GM19351 (cell line): ENCODE results near the gene CETN1.

Source experiments
- ATAC-seq: cut with Tn5 transposase; IDR thresholded peaks from one replicate; pipeline ENCODE4 v1.9.1; 2021; ENCODE audit warnings: mild to moderate bottlenecking, moderate library complexity; ENCODE audit not compliant: unreplicated experiment

The CETN1 gene

GRCh38 chr18:580154-580553, at the start of gene CETN1:
TSS of gene CETN1 (plus strand) at chr18:580380. CDS start at chr18:580409, 29 bp downstream.
- ATAC-seq = no peak

- no peak for ATAC-seq
These were observed 48.2 kb upstream of the CETN1 start for GRCh38 chr18:532018-532417.

GRCh38 chr18:532632-533031, 47.5 kb upstream of the CETN1 start:
- no peak for ATAC-seq

GRCh38 chr18:533995-534601, 46.1 kb upstream of the CETN1 start:
- ATAC-seq = no peak

GRCh38 chr18:543447-544078, 36.6 kb upstream of the CETN1 start:
- ATAC-seq = no peak

- ATAC-seq = no peak
These were observed 30.2 kb upstream of the CETN1 start for GRCh38 chr18:549967-550366.

- ATAC-seq = no peak
These were observed 28.6 kb upstream of the CETN1 start for GRCh38 chr18:551404-552061.

- ATAC-seq = no peak
These were observed 24.3 kb upstream of the CETN1 start for GRCh38 chr18:555705-556457.

- no peak for ATAC-seq
These were observed 15.2 kb upstream of the CETN1 start for GRCh38 chr18:564708-565561.

- ATAC-seq = no peak
These were observed 14.6 kb upstream of the CETN1 start for GRCh38 chr18:565562-566061.

GRCh38 chr18:567122-567521, 13.1 kb upstream of the CETN1 start:
- ATAC-seq = no peak

- ATAC-seq = no peak
These were observed 11.4 kb upstream of the CETN1 start for GRCh38 chr18:568731-569130.

- no peak for ATAC-seq
These were observed 9.9 kb upstream of the CETN1 start for GRCh38 chr18:570256-570655.

- ATAC-seq = no peak
These were observed 9.5 kb upstream of the CETN1 start for GRCh38 chr18:570697-571096.

GRCh38 chr18:572091-572830, 7.9 kb upstream of the CETN1 start:
- no peak for ATAC-seq

- ATAC-seq = no peak
These were observed 7.3 kb upstream of the CETN1 start for GRCh38 chr18:572831-573289.

- no peak for ATAC-seq
These were observed 6.8 kb upstream of the CETN1 start for GRCh38 chr18:573385-573784.

- no peak for ATAC-seq
These were observed 5.9 kb upstream of the CETN1 start for GRCh38 chr18:574149-574860.
